Measurements from ENCODE around the gene BTN1A1.

BTN1A1 gene

GRCh38 chr6:26552640-26553188 lies 52.6 kb downstream of the BTN1A1 start:
- in situ Hi-C loops (cut with HindIII; ENCODE audit: low pct_ligation_motif_present, low pct_unique_long_range_greater_than_20kb, low sequenced_read_pairs) = no loop called here
- no peak for DNase-seq

- in situ Hi-C loops (cut with HindIII; ENCODE audit: low pct_ligation_motif_present, low pct_unique_long_range_greater_than_20kb, low sequenced_read_pairs) = no loop called here
- peak; percentile 68 for DNase-seq
These were observed 53.1 kb downstream of the BTN1A1 start for GRCh38 chr6:26553264-26553634.

- peak; percentile 81 for DNase-seq
- in situ Hi-C loops (cut with HindIII; ENCODE audit: low pct_ligation_motif_present, low pct_unique_long_range_greater_than_20kb, low sequenced_read_pairs) = no loop called here
These were observed 53.7 kb downstream of the BTN1A1 start for GRCh38 chr6:26553635-26554446.

- no peak for DNase-seq
- in situ Hi-C loops (cut with HindIII; ENCODE audit: low pct_ligation_motif_present, low pct_unique_long_range_greater_than_20kb, low sequenced_read_pairs) = no loop called here
These were observed 54.3 kb downstream of the BTN1A1 start for GRCh38 chr6:26554447-26554696.

- in situ Hi-C loops (cut with HindIII; ENCODE audit: low pct_ligation_motif_present, low pct_unique_long_range_greater_than_20kb, low sequenced_read_pairs) = no loop called here
- DNase-seq = no peak
These were observed 54.8 kb downstream of the BTN1A1 start for GRCh38 chr6:26554697-26555504.

GRCh38 chr6:26555505-26556262 lies 55.6 kb downstream of the BTN1A1 start:
- no peak for DNase-seq
- in situ Hi-C loops (cut with HindIII; ENCODE audit: low pct_ligation_motif_present, low pct_unique_long_range_greater_than_20kb, low sequenced_read_pairs) = no loop called here

- peak; percentile 33 for DNase-seq
- in situ Hi-C loops (cut with HindIII; ENCODE audit: low pct_ligation_motif_present, low pct_unique_long_range_greater_than_20kb, low sequenced_read_pairs) = no loop called here
These were observed 56.4 kb downstream of the BTN1A1 start for GRCh38 chr6:26556263-26557070.
